Nephron progenitor cell (in vitro differentiated cells): ENCODE measurements around the gene OSBPL8.

Experiments
- DNase-seq: peaks from one replicate; pipeline ENCODE4 v3.0.0; 2021
- H3K27ac Mint-ChIP-seq: 2 replicates; pipeline ENCODE4 v1.8.0; 2021; ENCODE audit warnings: mild to moderate bottlenecking, moderate library complexity, mixed read lengths
- H3K27me3 Mint-ChIP-seq: 2 replicates; pipeline ENCODE4 v1.8.0; 2021; ENCODE audit warnings: mild to moderate bottlenecking, low read depth, mixed read lengths; ENCODE audit not compliant: poor library complexity
- H3K36me3 Mint-ChIP-seq: 2 replicates; pipeline ENCODE4 v1.8.0; 2021; ENCODE audit warnings: low read depth, mixed read lengths
- H3K4me1 Mint-ChIP-seq: 2 replicates; pipeline ENCODE4 v1.8.0; 2021; ENCODE audit warnings: mixed read lengths
- H3K4me3 Mint-ChIP-seq: 2 replicates; pipeline ENCODE4 v1.8.0; 2021; ENCODE audit warnings: mild to moderate bottlenecking, moderate library complexity, mixed read lengths
- H3K9me3 Mint-ChIP-seq: 2 replicates; pipeline ENCODE4 v1.8.0; 2021; ENCODE audit warnings: mild to moderate bottlenecking, moderate library complexity, mixed read lengths
- TF ChIP-seq, protein P1 (sequence below): fragments of 200-600 bp; sonication (generic); IDR thresholded peaks from 2 replicates; pipeline ENCODE4 v1.5.0; 2021; ENCODE audit warnings: antibody characterized with exemption

The OSBPL8 gene

DNA sequence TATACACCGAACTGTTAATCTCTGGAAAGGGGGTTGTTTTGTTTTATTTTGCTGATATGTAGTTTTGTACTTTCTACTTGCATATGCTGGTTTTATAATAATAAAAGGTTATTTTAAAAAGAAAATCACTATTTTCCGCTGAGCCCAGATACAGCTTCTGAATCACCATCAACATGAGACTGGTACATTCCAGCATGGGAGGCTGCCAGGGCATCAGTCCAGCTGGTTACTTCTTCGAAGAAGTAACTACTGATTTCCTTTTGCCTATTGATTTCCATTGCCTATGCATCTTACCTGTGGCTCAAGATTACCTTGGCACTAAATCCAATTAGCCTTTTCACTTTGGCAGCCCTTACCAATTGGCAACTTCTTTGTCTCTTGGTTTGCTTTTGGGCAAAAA is 11.7 kb upstream of the OSBPL8 start:
- H3K4me1 Mint-ChIP-seq = no peaks in the 10 kb centered on the region
- H3K36me3 Mint-ChIP-seq = peaks cover 11% of the 10 kb centered on the region
- no peak overlapping the region for H3K4me3 Mint-ChIP-seq
- no peak overlapping the region for H3K27ac Mint-ChIP-seq
- TF ChIP-seq, protein P1, sequence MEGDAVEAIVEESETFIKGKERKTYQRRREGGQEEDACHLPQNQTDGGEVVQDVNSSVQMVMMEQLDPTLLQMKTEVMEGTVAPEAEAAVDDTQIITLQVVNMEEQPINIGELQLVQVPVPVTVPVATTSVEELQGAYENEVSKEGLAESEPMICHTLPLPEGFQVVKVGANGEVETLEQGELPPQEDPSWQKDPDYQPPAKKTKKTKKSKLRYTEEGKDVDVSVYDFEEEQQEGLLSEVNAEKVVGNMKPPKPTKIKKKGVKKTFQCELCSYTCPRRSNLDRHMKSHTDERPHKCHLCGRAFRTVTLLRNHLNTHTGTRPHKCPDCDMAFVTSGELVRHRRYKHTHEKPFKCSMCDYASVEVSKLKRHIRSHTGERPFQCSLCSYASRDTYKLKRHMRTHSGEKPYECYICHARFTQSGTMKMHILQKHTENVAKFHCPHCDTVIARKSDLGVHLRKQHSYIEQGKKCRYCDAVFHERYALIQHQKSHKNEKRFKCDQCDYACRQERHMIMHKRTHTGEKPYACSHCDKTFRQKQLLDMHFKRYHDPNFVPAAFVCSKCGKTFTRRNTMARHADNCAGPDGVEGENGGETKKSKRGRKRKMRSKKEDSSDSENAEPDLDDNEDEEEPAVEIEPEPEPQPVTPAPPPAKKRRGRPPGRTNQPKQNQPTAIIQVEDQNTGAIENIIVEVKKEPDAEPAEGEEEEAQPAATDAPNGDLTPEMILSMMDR = no peak
- H3K27me3 Mint-ChIP-seq = no peaks in the 10 kb centered on the region
- DNase-seq = no peak
- peaks cover 18% of the 10 kb centered on the region for H3K9me3 Mint-ChIP-seq

DNA sequence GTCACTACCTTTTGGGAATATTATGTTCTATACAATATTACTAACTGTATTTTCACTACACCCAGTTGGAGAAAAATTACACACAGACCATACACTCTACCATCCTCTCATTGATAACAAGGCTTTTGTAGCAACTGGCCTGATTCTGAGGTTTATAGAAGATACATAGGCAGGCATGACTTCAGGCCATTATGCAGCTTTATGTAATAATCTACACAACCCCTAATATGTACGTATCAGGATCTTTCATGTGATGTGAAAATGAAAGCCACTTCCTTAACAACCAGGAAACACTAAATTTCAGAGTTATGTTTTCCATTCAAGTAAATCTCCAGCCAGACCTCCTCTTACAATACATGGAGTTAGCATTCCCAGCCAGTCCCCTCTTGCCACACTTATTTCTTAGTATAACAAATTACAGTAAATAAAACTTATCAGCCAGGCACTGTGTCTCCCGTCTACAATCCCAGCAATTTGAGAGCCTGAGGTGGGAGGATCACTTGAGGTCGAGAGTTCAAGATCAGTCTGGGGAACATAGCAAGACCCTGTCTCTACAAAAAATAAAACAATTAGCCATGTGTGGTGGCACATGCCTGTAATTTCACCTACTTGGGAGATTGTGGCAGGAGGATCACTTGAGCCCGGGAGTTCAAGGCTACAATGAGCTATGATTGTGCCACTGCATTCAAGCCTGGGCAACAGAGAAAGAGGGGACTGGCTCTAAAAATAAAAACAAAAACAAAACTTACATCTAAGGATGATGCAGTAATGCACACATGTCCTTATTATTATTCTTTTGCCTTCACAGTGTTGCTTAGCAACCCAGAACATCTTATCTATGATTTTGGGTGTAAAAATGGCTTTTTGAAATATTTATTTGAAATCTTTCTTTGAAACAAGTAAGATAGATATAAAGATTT is 10.4 kb upstream of the OSBPL8 start:
- no peak overlapping the region for H3K4me3 Mint-ChIP-seq
- H3K36me3 Mint-ChIP-seq = peaks cover 11% of the 10 kb centered on the region
- H3K9me3 Mint-ChIP-seq = peaks cover 18% of the 10 kb centered on the region
- H3K27me3 Mint-ChIP-seq = no peaks in the 10 kb centered on the region
- DNase-seq = no peak
- TF ChIP-seq, protein P1 = no peak
- H3K4me1 Mint-ChIP-seq = no peaks in the 10 kb centered on the region
- H3K27ac Mint-ChIP-seq = no peak overlapping the region

DNA sequence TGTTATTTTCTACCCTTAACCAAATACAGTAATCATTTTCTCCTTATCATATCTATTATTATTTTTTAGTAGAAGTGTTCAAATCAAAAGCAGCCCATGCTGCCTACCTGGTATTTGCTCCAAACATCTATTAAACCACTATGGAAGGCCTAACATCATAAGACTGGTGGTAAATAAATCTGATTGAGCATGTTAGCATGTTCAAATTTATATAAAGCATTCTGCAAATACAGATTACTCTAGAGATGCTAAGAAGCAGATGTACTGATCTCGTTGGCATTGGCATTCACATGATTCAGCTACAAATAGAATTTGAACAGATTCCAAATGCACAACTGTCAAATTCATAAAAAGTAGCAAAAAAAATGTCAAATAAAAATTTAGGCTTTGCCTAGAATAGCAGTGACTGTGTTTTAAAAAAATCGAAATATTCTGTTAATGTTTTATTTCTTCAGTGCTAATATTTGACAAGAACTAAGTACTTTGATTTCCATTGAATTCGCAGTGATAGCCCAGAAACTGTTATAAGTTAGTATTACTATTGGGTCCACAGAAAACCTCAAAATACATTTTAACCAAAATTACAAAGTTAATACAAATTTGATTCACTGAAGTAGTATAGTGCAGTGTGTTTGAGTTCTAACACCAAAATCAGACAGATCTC is 9.4 kb upstream of the OSBPL8 start:
- H3K4me1 Mint-ChIP-seq = no peaks in the 10 kb centered on the region
- peaks cover 4% of the 10 kb centered on the region for H3K36me3 Mint-ChIP-seq
- no peak overlapping the region for H3K4me3 Mint-ChIP-seq
- DNase-seq = no peak
- H3K27ac Mint-ChIP-seq = no peak overlapping the region
- H3K27me3 Mint-ChIP-seq = no peaks in the 10 kb centered on the region
- TF ChIP-seq, protein P1 = no peak
- H3K9me3 Mint-ChIP-seq = peaks cover 11% of the 10 kb centered on the region

DNA sequence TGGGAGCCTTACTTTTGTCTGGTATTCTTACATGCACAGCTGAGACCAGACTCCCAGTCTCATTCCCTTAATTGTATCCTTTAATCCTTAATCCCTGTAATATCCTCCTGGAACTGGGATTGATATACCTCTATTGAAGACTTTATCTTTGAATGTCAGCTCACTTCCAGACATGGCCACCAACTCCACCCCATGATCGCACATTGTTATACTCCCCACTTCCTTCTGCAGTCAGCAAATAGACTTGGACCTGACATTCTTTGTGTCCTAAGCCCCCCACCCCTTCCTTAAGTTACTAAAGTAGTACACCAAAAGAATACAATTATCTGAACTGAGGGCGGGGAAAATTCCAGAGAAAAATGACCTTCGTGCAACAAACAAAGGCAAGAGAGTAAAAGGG is 8.6 kb upstream of the OSBPL8 start:
- H3K4me3 Mint-ChIP-seq = no peak overlapping the region
- DNase-seq = no peak

DNA sequence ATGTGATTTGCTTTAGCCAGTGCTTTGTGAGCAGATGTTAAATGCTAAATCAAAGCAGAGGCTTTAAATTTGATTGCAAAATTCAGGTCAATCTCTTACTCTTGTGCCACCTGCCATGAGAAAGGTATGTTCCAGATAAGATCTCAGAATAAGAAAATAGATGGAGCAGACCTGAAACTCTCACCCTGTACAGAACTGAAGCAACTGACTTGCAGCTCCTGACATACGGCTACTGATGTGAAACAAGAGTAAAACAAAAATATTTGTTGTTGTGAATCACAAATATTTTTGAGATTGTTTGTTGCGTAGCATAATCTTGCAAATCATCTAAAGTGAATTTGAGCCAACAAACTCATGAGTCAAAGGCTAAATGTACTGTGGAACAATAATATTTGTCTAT is 3.5 kb upstream of the OSBPL8 start:
- TF ChIP-seq, protein P1 = no peak

More for the DNA sequence above, 8.6 kb upstream of the OSBPL8 start:
- Mint-ChIP-seq H3K27ac (no peak overlapping the region), H3K36me3 (peaks cover 4% of the 10 kb centered on the region), H3K4me1 (no peaks in the 10 kb centered on the region), H3K9me3 (peaks cover 7% of the 10 kb centered on the region), H3K27me3 (no peaks in the 10 kb centered on the region)
- TF ChIP-seq, protein P1 = no peak

More for the DNA sequence above, 3.5 kb upstream of the OSBPL8 start:
- no peaks in the 10 kb centered on the region for H3K36me3 Mint-ChIP-seq
- H3K27ac Mint-ChIP-seq = no peak overlapping the region
- no peak overlapping the region for H3K4me3 Mint-ChIP-seq
- no peaks in the 10 kb centered on the region for H3K27me3 Mint-ChIP-seq
- no peak for DNase-seq
- H3K4me1 Mint-ChIP-seq = peaks cover 30% of the 10 kb centered on the region
- H3K9me3 Mint-ChIP-seq = no peaks in the 10 kb centered on the region
